ENCODE data around the gene FCHSD2.

FCHSD2 gene

GRCh38 chr11:72962084-72962483 lies 180.0 kb downstream of the FCHSD2 start:
- DNase-seq: no peak

GRCh38 chr11:72959998-72960731 lies 182.0 kb downstream of the FCHSD2 start:
- DNase-seq: no peak

- no peak for DNase-seq
Observed at GRCh38 chr11:72958791-72959190, 183.3 kb downstream of the FCHSD2 start.

- no peak for DNase-seq
Observed at GRCh38 chr11:72955466-72955865, 186.7 kb downstream of the FCHSD2 start.

GRCh38 chr11:72954860-72955259 lies 187.3 kb downstream of the FCHSD2 start:
- DNase-seq: no peak

GRCh38 chr11:72953637-72954036 lies 188.5 kb downstream of the FCHSD2 start:
- no peak for DNase-seq

GRCh38 chr11:72951888-72952287 lies 190.2 kb downstream of the FCHSD2 start:
- no peak for DNase-seq

GRCh38 chr11:72951193-72951592 lies 190.9 kb downstream of the FCHSD2 start:
- DNase-seq: no peak

- no peak for DNase-seq
Observed at GRCh38 chr11:72950685-72951084, 191.4 kb downstream of the FCHSD2 start.

GRCh38 chr11:72947229-72947628 lies 194.9 kb downstream of the FCHSD2 start:
- DNase-seq: no peak

- no peak for DNase-seq
Observed at GRCh38 chr11:72943664-72944063, 198.5 kb downstream of the FCHSD2 start.

GRCh38 chr11:72940417-72940816 lies 201.7 kb downstream of the FCHSD2 start:
- no peak for DNase-seq

- DNase-seq: no peak
Observed at GRCh38 chr11:72939031-72939430, 203.1 kb downstream of the FCHSD2 start.

GRCh38 chr11:72937439-72937838 lies 204.7 kb downstream of the FCHSD2 start:
- DNase-seq: no peak

- DNase-seq: no peak
Observed at GRCh38 chr11:72935700-72936099, 206.4 kb downstream of the FCHSD2 start.

GRCh38 chr11:72932132-72932570 lies 210.0 kb downstream of the FCHSD2 start:
- no peak for DNase-seq

- no peak for DNase-seq
Observed at GRCh38 chr11:72930008-72930407, 212.1 kb downstream of the FCHSD2 start.

- no peak for DNase-seq
Observed at GRCh38 chr11:72929256-72929655, 212.9 kb downstream of the FCHSD2 start.

- no peak for DNase-seq
Observed at GRCh38 chr11:72927380-72927779, 214.7 kb downstream of the FCHSD2 start.

GRCh38 chr11:72926076-72926475 lies 216.0 kb downstream of the FCHSD2 start:
- DNase-seq: no peak

- no peak for DNase-seq
Observed at GRCh38 chr11:72925656-72926055, 216.5 kb downstream of the FCHSD2 start.

- DNase-seq: no peak
Observed at GRCh38 chr11:72924568-72925190, 217.4 kb downstream of the FCHSD2 start.

- no peak for DNase-seq
Observed at GRCh38 chr11:72921028-72921716, 220.9 kb downstream of the FCHSD2 start.

- no peak for DNase-seq
Observed at GRCh38 chr11:72920001-72920400, 222.1 kb downstream of the FCHSD2 start.

Measured in RPMI8226 (cell line).